H9 (cell line): ENCODE results near the gene ANKRD27. TPM values are rescaled to one million over a fixed set of nuclear protein-coding genes. Genes with fewer than 3 reads are reported as not detected.

ENCODE experiments used
- DNase-seq: peaks from one replicate; pipeline ENCODE4 v3.0.0-alpha.2; 2017
- H2AFZ ChIP-seq: one replicate; pipeline ENCODE4 v1.6.1; 2013; ENCODE audit warnings: mild to moderate bottlenecking, low read length, control low read depth, moderate library complexity
- H2AK5ac ChIP-seq: 2 replicates; pipeline ENCODE4 v1.6.1; 2013; ENCODE audit warnings: low read length, control low read depth, mixed read lengths; ENCODE audit not compliant: insufficient read length
- H2BK120ac ChIP-seq: one replicate; pipeline ENCODE4 v1.6.1; 2013; ENCODE audit warnings: low read depth, mild to moderate bottlenecking, low read length, control low read depth, inconsistent platforms; ENCODE audit not compliant: poor library complexity, severe bottlenecking
- H2BK12ac ChIP-seq: 2 replicates; pipeline ENCODE4 v1.6.1; 2013; ENCODE audit warnings: low read length, control low read depth, mixed read lengths, low read depth; ENCODE audit not compliant: insufficient read length
- H2BK15ac ChIP-seq: 2 replicates; pipeline ENCODE4 v1.6.1; 2013; ENCODE audit warnings: low read depth, low read length, control low read depth
- H2BK20ac ChIP-seq: one replicate; pipeline ENCODE4 v1.6.1; 2013; ENCODE audit warnings: low read depth, mild to moderate bottlenecking, low read length, control low read depth, inconsistent platforms; ENCODE audit not compliant: poor library complexity, severe bottlenecking
- H2BK5ac ChIP-seq: 2 replicates; pipeline ENCODE4 v1.6.1; 2013; ENCODE audit warnings: low read length, control low read depth, mixed read lengths; ENCODE audit not compliant: insufficient read length
- H3K14ac ChIP-seq: 2 replicates; pipeline ENCODE4 v1.6.1; 2013; ENCODE audit warnings: low read length, control low read depth; ENCODE audit not compliant: insufficient read depth
- H3K18ac ChIP-seq: 2 replicates; pipeline ENCODE4 v1.6.1; 2013; ENCODE audit warnings: low read depth, mild to moderate bottlenecking, mixed read lengths, low read length, control low read depth; ENCODE audit not compliant: insufficient read length
- H3K23ac ChIP-seq: 2 replicates; pipeline ENCODE4 v1.6.1; 2013; ENCODE audit warnings: low read length, control low read depth, mixed read lengths, low read depth; ENCODE audit not compliant: insufficient read length
- H3K23me2 ChIP-seq: 2 replicates; pipeline ENCODE4 v1.6.1; 2013; ENCODE audit warnings: low read depth, mild to moderate bottlenecking, mixed read lengths, low read length, control low read depth; ENCODE audit not compliant: insufficient read length, poor library complexity, severe bottlenecking
- H3K27ac ChIP-seq: 2 replicates; pipeline ENCODE4 v1.5.1; 2013; ENCODE audit warnings: low read length, control low read depth, mixed read lengths, low read depth; ENCODE audit not compliant: insufficient read length
- H3K27me3 ChIP-seq: 2 replicates; pipeline ENCODE4 v1.6.1; 2013; ENCODE audit warnings: low read length, control low read depth, inconsistent platforms; ENCODE audit not compliant: insufficient read depth
- H3K4ac ChIP-seq: 2 replicates; pipeline ENCODE4 v1.6.1; 2013; ENCODE audit warnings: low read depth, mild to moderate bottlenecking, control low read depth, inconsistent platforms, low read length, moderate library complexity
- H3K4me1 ChIP-seq: 2 replicates; pipeline ENCODE4 v1.6.1; 2013; ENCODE audit warnings: low read length, control low read depth, inconsistent platforms; ENCODE audit not compliant: insufficient read depth
- H3K4me2 ChIP-seq: 2 replicates; pipeline ENCODE4 v1.6.1; 2013; ENCODE audit warnings: low read length, control low read depth, mixed read lengths; ENCODE audit not compliant: insufficient read length, insufficient read depth
- H3K56ac ChIP-seq: 2 replicates; pipeline ENCODE4 v1.6.1; 2013; ENCODE audit warnings: low read depth, mild to moderate bottlenecking, mixed read lengths, low read length, control low read depth; ENCODE audit not compliant: insufficient read length
- H3K79me1 ChIP-seq: 2 replicates; pipeline ENCODE4 v1.6.1; 2013; ENCODE audit warnings: low read depth, mild to moderate bottlenecking, moderate library complexity, low read length, control low read depth, inconsistent platforms; ENCODE audit not compliant: insufficient read depth, poor library complexity, severe bottlenecking
- H3K79me2 ChIP-seq: 2 replicates; pipeline ENCODE4 v1.6.1; 2013; ENCODE audit warnings: low read length, control low read depth, inconsistent platforms; ENCODE audit not compliant: insufficient read depth
- H3K9ac ChIP-seq: 2 replicates; pipeline ENCODE4 v1.6.1; 2013; ENCODE audit warnings: low read length, control low read depth, mixed read lengths; ENCODE audit not compliant: insufficient read length; ENCODE audit errors: extremely low read depth
- H3K9me3 ChIP-seq: one replicate; pipeline ENCODE4 v1.6.1; 2013; ENCODE audit warnings: low read depth, low read length, inconsistent platforms; ENCODE audit not compliant: control insufficient read depth
- H3T11ph ChIP-seq: one replicate; pipeline ENCODE4 v1.6.1; 2013; ENCODE audit warnings: mild to moderate bottlenecking, low read length, control low read depth, inconsistent platforms
- H4K20me1 ChIP-seq: one replicate; pipeline ENCODE4 v1.6.1; 2013; ENCODE audit not compliant: control insufficient read depth, insufficient read length, insufficient read depth
- H4K5ac ChIP-seq: 2 replicates; pipeline ENCODE4 v1.6.1; 2013; ENCODE audit warnings: low read depth, mild to moderate bottlenecking, mixed read lengths, low read length, control low read depth; ENCODE audit not compliant: insufficient read length
- H4K8ac ChIP-seq: replicated peaks from 2 replicates; pipeline ENCODE4 v1.6.1; 2013; ENCODE audit warnings: low read length, control low read depth, mixed read lengths, low read depth; ENCODE audit not compliant: insufficient read length
- H4K91ac ChIP-seq: 2 replicates; pipeline ENCODE4 v1.6.1; 2013; ENCODE audit warnings: low read depth, mild to moderate bottlenecking, moderate library complexity, mixed read lengths, low read length, control low read depth; ENCODE audit not compliant: insufficient read length
- H3K27ac Mint-ChIP-seq, 3 experiments: 2 replicates in 2 of 3; 3 replicates in 1 of 3; pipeline ENCODE4 v1.8.0; 2020 to 2021; ENCODE audit warnings: mixed read lengths in 3 of 3, mild to moderate bottlenecking in 1 of 3, moderate library complexity in 1 of 3
- H3K27me3 Mint-ChIP-seq: 2 replicates; pipeline ENCODE4 v1.8.0; 2021; ENCODE audit warnings: low read depth, mild to moderate bottlenecking, moderate library complexity, mixed read lengths
- H3K36me3 Mint-ChIP-seq, 3 experiments: 2 replicates in 2 of 3; 3 replicates in 1 of 3; pipeline ENCODE4 v1.8.0; 2020 to 2021; ENCODE audit warnings: low read depth in 3 of 3, mixed read lengths in 3 of 3; ENCODE audit not compliant: insufficient read depth in 1 of 3
- H3K4me1 Mint-ChIP-seq, 2 experiments: 2 replicates each; pipeline ENCODE4 v1.8.0; 2020; ENCODE audit warnings: mixed read lengths in 2 of 2
- H3K4me3 Mint-ChIP-seq, 2 experiments: 2 replicates in 1 of 2; 3 replicates in 1 of 2; pipeline ENCODE4 v1.8.0; 2020 to 2021; ENCODE audit warnings: mild to moderate bottlenecking in 2 of 2, mixed read lengths in 2 of 2, moderate library complexity in 1 of 2
- H3K9me3 Mint-ChIP-seq, 2 experiments: 2 replicates in 1 of 2; 3 replicates in 1 of 2; pipeline ENCODE4 v1.8.0; 2020; ENCODE audit warnings: mild to moderate bottlenecking in 2 of 2, mixed read lengths in 2 of 2, moderate library complexity in 1 of 2
- CTCF ChIP-seq: fragments of 200-600 bp; sonication (generic); conservative IDR thresholded peaks from 3 replicates; pipeline ENCODE4 v1.8.0; 2021; ENCODE audit warnings: antibody characterized with exemption, mild to moderate bottlenecking
- WGBS: extraction: QIAGEN DNeasy Blood & Tissue Kit; methylation state at CpG from one replicate; pipeline ENCODE4 v1.1.7; 2013; ENCODE audit warnings: missing lambda C conversion rate, low lambda C conversion rate, mixed read lengths; ENCODE audit not compliant: insufficient read length; ENCODE audit errors: extremely low coverage; 5-methylcytosine and 5-hydroxymethylcytosine counted together
- total RNA-seq: library from RNA; stranded (reverse); gene quantifications from 2 replicates; pipeline ENCODE4 v1.2.1, GENCODE V29; 2021

Gene ANKRD27
- total RNA-seq, 1 experiment from 2014 or later = 40.7 TPM

- H3K9me3 Mint-ChIP-seq = no peaks in the 10 kb centered on the region
- no peak overlapping the region for H2AK5ac ChIP-seq
- peaks cover 0 to 6% of the 10 kb centered on the region in 2 experiments; a peak in 2 of 4 replicates for H3K4me1 Mint-ChIP-seq
Measured at GRCh38 chr19:32686847-32687475, 12.0 kb upstream of the ANKRD27 start.

More at GRCh38 chr19:32686847-32687475, 12.0 kb upstream of the ANKRD27 start:
- no peak overlapping the region for H2BK15ac ChIP-seq
- H3K4me2 ChIP-seq = no peak overlapping the region
- TF ChIP-seq CTCF = no peak
- no peak overlapping the region for H3K4me3 Mint-ChIP-seq
- WGBS = no CpG with 5 or more reads among the region's 6 CpGs
- H3K4ac ChIP-seq = no peak overlapping the region
- no peaks in the 10 kb centered on the region; the same call in 1 of the 2 replicates for H3K27me3 ChIP-seq
- H3K27me3 Mint-ChIP-seq = peaks cover 3% of the 10 kb centered on the region
- H3K79me2 ChIP-seq = no peaks in the 10 kb centered on the region
- no peak overlapping the region for H2BK20ac ChIP-seq
- H3K79me1 ChIP-seq = no peaks in the 10 kb centered on the region
- H2BK5ac ChIP-seq = no peak overlapping the region
- H3K36me3 Mint-ChIP-seq = no peaks in the 10 kb centered on the region
- no peak overlapping the region for H3K56ac ChIP-seq
- H2BK120ac ChIP-seq = no peak overlapping the region
- H3K9ac ChIP-seq = no peak overlapping the region
- no peaks in the 10 kb centered on the region for H3K4me1 ChIP-seq
- H2AFZ ChIP-seq = no peak overlapping the region
- no peak overlapping the region for H3T11ph ChIP-seq
- no peak overlapping the region for H3K18ac ChIP-seq
- no peaks in the 10 kb centered on the region for H4K20me1 ChIP-seq
- H4K8ac ChIP-seq = no peak overlapping the region
- no peak for DNase-seq
- H3K23me2 ChIP-seq = no peaks in the 10 kb centered on the region
- H3K23ac ChIP-seq = no peak overlapping the region
- H2BK12ac ChIP-seq = no peak overlapping the region
- no peaks in the 10 kb centered on the region for H3K9me3 ChIP-seq
- H3K27ac Mint-ChIP-seq = no peak overlapping the region
- no peak overlapping the region for H3K14ac ChIP-seq
- no peak overlapping the region for H4K91ac ChIP-seq
- no peak overlapping the region for H4K5ac ChIP-seq
- no peak overlapping the region for H3K27ac ChIP-seq
